ENCODE results near the gene RPUSD1. TPM values are rescaled to one million over a fixed set of nuclear protein-coding genes. Genes with fewer than 3 reads are reported as not detected.

Gene RPUSD1
- total RNA-seq, 1 experiment from 2014 or later = 59.9 TPM

DNA sequence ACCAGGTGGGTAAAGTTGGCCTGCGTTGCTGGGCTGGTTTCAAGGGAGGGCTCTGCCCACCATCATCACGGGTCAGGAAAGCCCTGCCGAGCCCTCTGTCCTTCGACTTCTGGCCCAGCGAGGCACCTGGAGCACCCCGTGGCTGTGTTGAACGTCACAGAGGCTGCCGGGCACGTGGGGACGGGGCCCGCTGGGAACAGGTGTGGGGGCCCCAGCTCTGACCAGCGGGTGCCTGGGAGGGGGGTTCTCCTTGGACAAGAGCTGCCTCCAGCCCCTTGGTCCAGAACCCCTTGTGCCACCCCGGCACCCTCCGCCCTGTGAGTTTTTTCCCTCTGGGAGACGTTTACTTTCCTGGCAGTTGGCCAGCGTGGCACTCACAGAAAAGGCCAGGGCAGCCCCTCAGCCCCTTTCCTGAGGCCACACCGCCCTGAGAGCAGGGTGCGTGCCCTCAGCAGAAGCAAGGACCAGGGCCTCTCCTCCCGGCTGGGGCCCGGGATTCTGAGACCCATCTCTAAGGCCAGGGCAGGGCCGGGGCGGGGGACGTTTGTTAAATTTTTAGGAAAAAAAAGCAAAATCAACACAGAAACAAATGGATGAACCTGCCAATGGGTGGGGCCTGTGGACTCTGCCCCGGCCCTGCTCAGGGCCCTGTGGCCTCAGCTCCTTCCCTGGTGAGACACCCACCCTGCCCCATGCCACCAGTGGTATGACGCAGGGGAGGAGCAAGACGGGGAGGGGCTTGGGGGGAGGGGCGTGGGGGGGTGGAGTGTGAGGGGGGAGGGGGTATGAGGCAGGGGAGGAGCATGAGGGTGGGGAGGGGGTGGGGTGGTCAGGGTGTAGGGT lies 43.6 kb upstream of the RPUSD1 start:
- H3K27ac ChIP-seq (ENCODE audit: low read depth, low read length) = no peak overlapping the region
- ATAC-seq (no peak), DNase-seq (ENCODE audit: low read depth, low spot score) (no peak)
- H3K9me3 ChIP-seq (ENCODE audit: control insufficient read depth in 1 of 2, insufficient read depth in 1 of 2, low read depth in 1 of 2, low read length in 2 of 2) = peaks cover 0 to 20% of the 10 kb centered on the region in 2 experiments; a peak in 2 of 4 replicates
- no peaks in the 10 kb centered on the region for H3K27me3 ChIP-seq (ENCODE audit: insufficient read depth, low read length)
- no peak for TF ChIP-seq SRF (IDR thresholded peaks at IDR 0.05; ENCODE audit: low read depth)
- no peak for TF ChIP-seq POLR2A (IDR thresholded peaks at IDR 0.05; ENCODE audit: borderline replicate concordance, extremely low read depth, insufficient read depth, insufficient read length)
- no peak for TF ChIP-seq CTCF (IDR thresholded peaks at IDR 0.05 in 2 of 3, conservative IDR thresholded peaks at IDR 0.05 in 1 of 3; ENCODE audit: borderline replicate concordance in 1 of 3, insufficient read depth in 1 of 3, low read depth in 2 of 3, low read length in 2 of 3)
- no peak for TF ChIP-seq ZFX (IDR thresholded peaks at IDR 0.05)
- no peak for TF ChIP-seq RAD21 (IDR thresholded peaks at IDR 0.05; ENCODE audit: low read depth)
- TF ChIP-seq CEBPB (IDR thresholded peaks at IDR 0.05; ENCODE audit: low read depth) = no peak
- TF ChIP-seq CBX3 (IDR thresholded peaks at IDR 0.05; ENCODE audit: low read depth) = no peak
- no peak for TF ChIP-seq EZH2phosphoT487 (IDR thresholded peaks at IDR 0.05; ENCODE audit: borderline replicate concordance)
- TF ChIP-seq EGR1 (IDR thresholded peaks at IDR 0.05; ENCODE audit: low read depth) = no peak
- no peak for TF ChIP-seq FOSL1 (IDR thresholded peaks at IDR 0.05; ENCODE audit: low read depth)
- TF ChIP-seq ELF1 (IDR thresholded peaks at IDR 0.05; ENCODE audit: borderline replicate concordance, low read depth) = no peak
- TF ChIP-seq, protein P1, sequence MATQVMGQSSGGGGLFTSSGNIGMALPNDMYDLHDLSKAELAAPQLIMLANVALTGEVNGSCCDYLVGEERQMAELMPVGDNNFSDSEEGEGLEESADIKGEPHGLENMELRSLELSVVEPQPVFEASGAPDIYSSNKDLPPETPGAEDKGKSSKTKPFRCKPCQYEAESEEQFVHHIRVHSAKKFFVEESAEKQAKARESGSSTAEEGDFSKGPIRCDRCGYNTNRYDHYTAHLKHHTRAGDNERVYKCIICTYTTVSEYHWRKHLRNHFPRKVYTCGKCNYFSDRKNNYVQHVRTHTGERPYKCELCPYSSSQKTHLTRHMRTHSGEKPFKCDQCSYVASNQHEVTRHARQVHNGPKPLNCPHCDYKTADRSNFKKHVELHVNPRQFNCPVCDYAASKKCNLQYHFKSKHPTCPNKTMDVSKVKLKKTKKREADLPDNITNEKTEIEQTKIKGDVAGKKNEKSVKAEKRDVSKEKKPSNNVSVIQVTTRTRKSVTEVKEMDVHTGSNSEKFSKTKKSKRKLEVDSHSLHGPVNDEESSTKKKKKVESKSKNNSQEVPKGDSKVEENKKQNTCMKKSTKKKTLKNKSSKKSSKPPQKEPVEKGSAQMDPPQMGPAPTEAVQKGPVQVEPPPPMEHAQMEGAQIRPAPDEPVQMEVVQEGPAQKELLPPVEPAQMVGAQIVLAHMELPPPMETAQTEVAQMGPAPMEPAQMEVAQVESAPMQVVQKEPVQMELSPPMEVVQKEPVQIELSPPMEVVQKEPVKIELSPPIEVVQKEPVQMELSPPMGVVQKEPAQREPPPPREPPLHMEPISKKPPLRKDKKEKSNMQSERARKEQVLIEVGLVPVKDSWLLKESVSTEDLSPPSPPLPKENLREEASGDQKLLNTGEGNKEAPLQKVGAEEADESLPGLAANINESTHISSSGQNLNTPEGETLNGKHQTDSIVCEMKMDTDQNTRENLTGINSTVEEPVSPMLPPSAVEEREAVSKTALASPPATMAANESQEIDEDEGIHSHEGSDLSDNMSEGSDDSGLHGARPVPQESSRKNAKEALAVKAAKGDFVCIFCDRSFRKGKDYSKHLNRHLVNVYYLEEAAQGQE (IDR thresholded peaks at IDR 0.05; ENCODE audit: low read depth) = no peak
- TF ChIP-seq SP1 (IDR thresholded peaks at IDR 0.05; ENCODE audit: low read depth) = no peak
- no peak for TF ChIP-seq ATF3 (IDR thresholded peaks at IDR 0.05)
- no peak for TF ChIP-seq POLR2AphosphoS5 (IDR thresholded peaks at IDR 0.05; ENCODE audit: low read depth, low read length)
- TF ChIP-seq ZNF274 (IDR thresholded peaks at IDR 0.05; ENCODE audit: low read depth, low read length) = no peak
- TF ChIP-seq JUND (IDR thresholded peaks at IDR 0.05) = no peak
- no peak for TF ChIP-seq TCF7L2 (IDR thresholded peaks at IDR 0.05; ENCODE audit: borderline replicate concordance, extremely low read depth, insufficient read depth, insufficient read length)
- no peaks in the 10 kb centered on the region for H3K9me2 ChIP-seq (ENCODE audit: insufficient read depth)
- ChIA-PET RAD21 (ENCODE audit: low non-redundant PET in 1 of 2, low total read pairs in 2 of 2, uncharacterized antibody in 2 of 2, unreplicated experiment in 2 of 2) (interaction anchor here in 1 of 2 experiments (0.5 kb wide), 1 partner anchor 99 kb away, joined by 3 read pairs; no protein-coding TSS in a partner anchor), CTCF (no interaction called here), POLR2A (no interaction called here)
- no peaks in the 10 kb centered on the region for H3K79me2 ChIP-seq (ENCODE audit: insufficient read depth, low read length)
- no peaks in the 10 kb centered on the region for H3K4me1 ChIP-seq (ENCODE audit: control insufficient read depth in 1 of 2, insufficient read depth in 2 of 2, low read length in 2 of 2)
- H2AFZ ChIP-seq (ENCODE audit: low read depth, low read length, poor library complexity, severe bottlenecking) = no peak overlapping the region
- H4K20me1 ChIP-seq (ENCODE audit: insufficient read depth) = no peaks in the 10 kb centered on the region
- H3K4me2 ChIP-seq (ENCODE audit: low read length) = no peak overlapping the region
- no peak overlapping the region for H3K4me3 ChIP-seq (replicated peaks in 1 of 2; ENCODE audit: low read depth in 1 of 2, low read length in 2 of 2)
- no peak overlapping the region for H3K9ac ChIP-seq (ENCODE audit: low read length)
- H3K36me3 ChIP-seq (ENCODE audit: control insufficient read depth in 1 of 2, insufficient read depth in 2 of 2, low read length in 2 of 2) = no peaks in the 10 kb centered on the region
- BruUV-seq (replicated peaks) = no TSS peak
- intact Hi-C loops (cut with micrococcal nuclease) = no loop called here

Measured in HCT116 (cell line).